ENCODE data around the gene SCGB3A2.

DNA sequence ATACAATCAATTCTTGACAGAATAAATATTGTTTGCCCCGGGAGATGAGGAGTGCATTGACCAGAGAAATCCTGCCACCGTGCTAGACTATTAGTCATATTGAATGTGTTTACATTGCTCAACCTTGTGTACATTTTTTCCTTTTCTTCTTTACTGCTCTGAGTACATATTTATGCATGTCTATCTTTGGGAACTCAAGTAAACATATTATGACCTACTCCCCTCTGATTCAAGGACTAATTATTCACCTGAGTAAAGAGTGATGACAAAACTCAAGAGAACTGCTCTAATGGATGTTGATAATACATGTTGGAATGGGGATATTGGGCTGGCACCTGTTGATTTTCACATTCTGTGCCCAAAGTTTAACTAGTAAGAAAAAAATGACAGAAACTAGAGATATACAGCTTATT, 43.1 kb upstream of the SCGB3A2 start:
- TF ChIP-seq, protein P1, sequence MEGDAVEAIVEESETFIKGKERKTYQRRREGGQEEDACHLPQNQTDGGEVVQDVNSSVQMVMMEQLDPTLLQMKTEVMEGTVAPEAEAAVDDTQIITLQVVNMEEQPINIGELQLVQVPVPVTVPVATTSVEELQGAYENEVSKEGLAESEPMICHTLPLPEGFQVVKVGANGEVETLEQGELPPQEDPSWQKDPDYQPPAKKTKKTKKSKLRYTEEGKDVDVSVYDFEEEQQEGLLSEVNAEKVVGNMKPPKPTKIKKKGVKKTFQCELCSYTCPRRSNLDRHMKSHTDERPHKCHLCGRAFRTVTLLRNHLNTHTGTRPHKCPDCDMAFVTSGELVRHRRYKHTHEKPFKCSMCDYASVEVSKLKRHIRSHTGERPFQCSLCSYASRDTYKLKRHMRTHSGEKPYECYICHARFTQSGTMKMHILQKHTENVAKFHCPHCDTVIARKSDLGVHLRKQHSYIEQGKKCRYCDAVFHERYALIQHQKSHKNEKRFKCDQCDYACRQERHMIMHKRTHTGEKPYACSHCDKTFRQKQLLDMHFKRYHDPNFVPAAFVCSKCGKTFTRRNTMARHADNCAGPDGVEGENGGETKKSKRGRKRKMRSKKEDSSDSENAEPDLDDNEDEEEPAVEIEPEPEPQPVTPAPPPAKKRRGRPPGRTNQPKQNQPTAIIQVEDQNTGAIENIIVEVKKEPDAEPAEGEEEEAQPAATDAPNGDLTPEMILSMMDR (IDR thresholded peaks at IDR 0.05; ENCODE audit: control extremely low read depth in 1 of 3, insufficient read depth in 1 of 3, low read depth in 1 of 3, low read length in 3 of 3), result no peak
- no peak for TF ChIP-seq JUND (IDR thresholded peaks at IDR 0.05; ENCODE audit: low read length)
- TF ChIP-seq EP300 (IDR thresholded peaks at IDR 0.05; ENCODE audit: borderline replicate concordance in 1 of 2, low read depth in 2 of 2, low read length in 2 of 2), result no peak
- no peak for TF ChIP-seq BRCA1 (IDR thresholded peaks at IDR 0.05; ENCODE audit: low read depth, low read length)
- TF ChIP-seq EZH2 (IDR thresholded peaks at IDR 0.05; ENCODE audit: low read depth, low read length, severe bottlenecking), result no peak
- TF ChIP-seq RBBP5 (IDR thresholded peaks at IDR 0.05; ENCODE audit: borderline replicate concordance, low read depth, low read length), result no peak
